KMS-11 (cell line): ENCODE results near the gene PPOX.

Experiments used
- H2AFZ ChIP-seq: fragments of 200-600 bp; sonication (generic); 2 replicates; pipeline ENCODE4 v1.6.1; 2016; ENCODE audit warnings: antibody characterized with exemption, mixed run types, low read depth
- H3K27ac ChIP-seq: fragments of 200-600 bp; sonication (generic); 2 replicates; pipeline ENCODE4 v1.6.1; 2016; ENCODE audit warnings: mild to moderate bottlenecking, mixed run types
- H3K27me3 ChIP-seq: fragments of 200-600 bp; sonication (generic); 2 replicates; pipeline ENCODE4 v1.6.1; 2017; ENCODE audit warnings: mild to moderate bottlenecking, low read depth, mixed run types, moderate library complexity; ENCODE audit not compliant: insufficient read depth
- H3K36me3 ChIP-seq: fragments of 200-600 bp; sonication (generic); 2 replicates; pipeline ENCODE4 v1.6.1; 2017; ENCODE audit warnings: mild to moderate bottlenecking, mixed run types; ENCODE audit not compliant: insufficient read depth
- H3K4me1 ChIP-seq: fragments of 200-600 bp; sonication (generic); 2 replicates; pipeline ENCODE4 v1.6.1; 2016; ENCODE audit warnings: mild to moderate bottlenecking, low read depth, mixed run types; ENCODE audit not compliant: poor library complexity, severe bottlenecking
- H3K4me2 ChIP-seq: fragments of 200-600 bp; sonication (generic); 2 replicates; pipeline ENCODE4 v1.7.0; 2016; ENCODE audit warnings: mild to moderate bottlenecking, mixed run types
- H3K4me3 ChIP-seq: fragments of 200-600 bp; sonication (generic); IDR thresholded peaks from 2 replicates; pipeline ENCODE4 v1.6.1; 2017; ENCODE audit warnings: low read depth, low read length, mixed read lengths; ENCODE audit not compliant: insufficient read depth
- H3K79me2 ChIP-seq: fragments of 200-600 bp; sonication (generic); 2 replicates; pipeline ENCODE4 v1.6.1; 2016; ENCODE audit warnings: low read depth, mixed run types; ENCODE audit not compliant: insufficient read depth
- H3K9ac ChIP-seq: fragments of 200-600 bp; sonication (generic); 2 replicates; pipeline ENCODE4 v1.6.1; 2016; ENCODE audit warnings: mild to moderate bottlenecking, mixed run types
- H4K20me1 ChIP-seq: fragments of 200-600 bp; sonication (generic); 2 replicates; pipeline ENCODE4 v1.6.1; 2016; ENCODE audit warnings: mild to moderate bottlenecking, mixed run types; ENCODE audit not compliant: insufficient read depth
- TF ChIP-seq, protein P1 (sequence below): fragments of 200-600 bp; sonication (generic); conservative IDR thresholded peaks from 2 replicates; pipeline ENCODE4 v1.6.1; 2017; ENCODE audit warnings: low read depth, mild to moderate bottlenecking, antibody characterized with exemption, low read length, moderate library complexity, mixed read lengths

The PPOX gene

DNA sequence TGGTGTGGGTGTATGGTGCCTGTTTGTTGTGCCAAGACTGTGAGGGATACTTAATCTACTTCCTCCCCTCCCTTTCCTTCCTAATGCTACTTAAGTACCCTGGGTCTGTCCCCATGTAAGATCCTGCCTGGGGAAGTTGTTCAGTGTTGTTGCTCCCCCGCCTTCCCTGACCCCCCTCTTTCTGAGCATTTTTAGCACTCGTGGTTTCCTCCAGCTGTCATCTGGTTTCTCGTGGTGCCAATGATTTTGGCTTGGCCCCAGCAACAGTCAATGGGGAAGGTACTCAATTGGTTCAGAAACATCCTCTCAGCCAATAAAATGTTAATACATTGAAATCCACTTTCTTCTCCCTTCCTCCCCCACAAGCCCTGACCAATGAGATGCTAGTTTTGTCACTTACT, 19.1 kb downstream of the PPOX start:
- Histone ChIP-seq H2AFZ (peak overlapping the region; percentile 72), H3K4me2 (peak overlapping the region; percentile 59), H3K36me3 (no peaks in the 10 kb centered on the region), H3K27me3 (no peaks in the 10 kb centered on the region), H3K4me3 (peak overlapping the region; percentile 72), H3K4me1 (peaks cover 71% of the 10 kb centered on the region), H3K27ac (peak overlapping the region; percentile 62), H3K79me2 (no peaks in the 10 kb centered on the region), H4K20me1 (no peaks in the 10 kb centered on the region), H3K9ac (peak overlapping the region; percentile 5; the same call in 1 of the 2 replicates)
- TF ChIP-seq, protein P1, sequence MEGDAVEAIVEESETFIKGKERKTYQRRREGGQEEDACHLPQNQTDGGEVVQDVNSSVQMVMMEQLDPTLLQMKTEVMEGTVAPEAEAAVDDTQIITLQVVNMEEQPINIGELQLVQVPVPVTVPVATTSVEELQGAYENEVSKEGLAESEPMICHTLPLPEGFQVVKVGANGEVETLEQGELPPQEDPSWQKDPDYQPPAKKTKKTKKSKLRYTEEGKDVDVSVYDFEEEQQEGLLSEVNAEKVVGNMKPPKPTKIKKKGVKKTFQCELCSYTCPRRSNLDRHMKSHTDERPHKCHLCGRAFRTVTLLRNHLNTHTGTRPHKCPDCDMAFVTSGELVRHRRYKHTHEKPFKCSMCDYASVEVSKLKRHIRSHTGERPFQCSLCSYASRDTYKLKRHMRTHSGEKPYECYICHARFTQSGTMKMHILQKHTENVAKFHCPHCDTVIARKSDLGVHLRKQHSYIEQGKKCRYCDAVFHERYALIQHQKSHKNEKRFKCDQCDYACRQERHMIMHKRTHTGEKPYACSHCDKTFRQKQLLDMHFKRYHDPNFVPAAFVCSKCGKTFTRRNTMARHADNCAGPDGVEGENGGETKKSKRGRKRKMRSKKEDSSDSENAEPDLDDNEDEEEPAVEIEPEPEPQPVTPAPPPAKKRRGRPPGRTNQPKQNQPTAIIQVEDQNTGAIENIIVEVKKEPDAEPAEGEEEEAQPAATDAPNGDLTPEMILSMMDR, result no peak

GRCh38 chr1:161185732-161186311, 19.6 kb downstream of the PPOX start:
- peak overlapping the region; percentile 72 for H2AFZ ChIP-seq
- H4K20me1 ChIP-seq, result no peaks in the 10 kb centered on the region
- H3K4me3 ChIP-seq, result peak overlapping the region; percentile 72
- H3K27me3 ChIP-seq, result no peaks in the 10 kb centered on the region
- peaks cover 66% of the 10 kb centered on the region for H3K4me1 ChIP-seq
- H3K79me2 ChIP-seq, result no peaks in the 10 kb centered on the region
- peak overlapping the region; percentile 59 for H3K4me2 ChIP-seq
- TF ChIP-seq, protein P1, result no peak
- no peaks in the 10 kb centered on the region for H3K36me3 ChIP-seq
- peak overlapping the region; percentile 62 for H3K27ac ChIP-seq
- peak overlapping the region; percentile 5; the same call in 1 of the 2 replicates for H3K9ac ChIP-seq

GRCh38 chr1:161187311-161187710, 21.1 kb downstream of the PPOX start:
- Histone ChIP-seq H3K4me1 (peaks cover 57% of the 10 kb centered on the region), H2AFZ (no peak overlapping the region), H3K4me3 (no peak overlapping the region), H3K36me3 (no peaks in the 10 kb centered on the region), H3K27ac (no peak overlapping the region), H3K9ac (no peak overlapping the region), H3K79me2 (no peaks in the 10 kb centered on the region), H4K20me1 (no peaks in the 10 kb centered on the region), H3K4me2 (no peak overlapping the region), H3K27me3 (no peaks in the 10 kb centered on the region)
- TF ChIP-seq, protein P1, result no peak

- H3K27ac ChIP-seq, result no peak overlapping the region
- TF ChIP-seq, protein P1, result no peak
- no peaks in the 10 kb centered on the region for H3K79me2 ChIP-seq
These were observed 22.2 kb downstream of the PPOX start for GRCh38 chr1:161188381-161188780.

More at GRCh38 chr1:161188381-161188780, 22.2 kb downstream of the PPOX start:
- no peaks in the 10 kb centered on the region for H3K36me3 ChIP-seq
- H3K27me3 ChIP-seq, result no peaks in the 10 kb centered on the region
- no peak overlapping the region for H3K9ac ChIP-seq
- H4K20me1 ChIP-seq, result no peaks in the 10 kb centered on the region
- peaks cover 54% of the 10 kb centered on the region for H3K4me1 ChIP-seq
- H3K4me2 ChIP-seq, result no peak overlapping the region
- no peak overlapping the region for H3K4me3 ChIP-seq
- no peak overlapping the region for H2AFZ ChIP-seq
